Measurements from ENCODE around the gene PCBP3.
"Not testable (repeated sequence)": the region's sequence is repeated elsewhere in the genome, so short reads cannot be mapped to it uniquely, and the experiment has no call there.

Gene PCBP3

GRCh38 chr21:45678790-45679189 lies 35.3 kb downstream of the PCBP3 start:
- not testable (repeated sequence) for DNase-seq (ENCODE audit: low spot score)

- DNase-seq (ENCODE audit: low spot score) = no peak
These were observed 36.7 kb downstream of the PCBP3 start for GRCh38 chr21:45680215-45680614.

DNA sequence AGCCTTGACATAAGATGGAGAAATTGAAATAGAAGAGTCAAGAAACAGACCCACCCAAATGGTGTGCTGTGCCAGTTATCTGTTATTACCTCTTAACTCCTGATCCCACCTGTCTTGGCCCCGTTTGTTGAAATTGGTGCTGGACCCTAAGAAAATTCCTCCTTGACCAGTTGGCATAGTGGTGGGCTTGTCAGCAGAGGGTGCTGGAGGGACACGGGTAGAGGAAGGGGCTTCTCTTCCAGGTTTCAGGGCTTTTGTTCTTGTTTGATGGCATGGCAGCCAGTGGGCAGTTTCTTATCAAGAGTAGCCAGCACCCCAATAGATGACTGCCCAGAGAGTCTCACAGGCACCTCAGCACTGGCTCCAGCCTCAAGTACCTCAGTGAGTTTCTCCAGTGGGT lies 51.6 kb downstream of the PCBP3 start:
- DNase-seq (ENCODE audit: low spot score) = no peak

- no peak for DNase-seq (ENCODE audit: low spot score)
These were observed 55.1 kb downstream of the PCBP3 start for GRCh38 chr21:45698493-45699184.

DNA sequence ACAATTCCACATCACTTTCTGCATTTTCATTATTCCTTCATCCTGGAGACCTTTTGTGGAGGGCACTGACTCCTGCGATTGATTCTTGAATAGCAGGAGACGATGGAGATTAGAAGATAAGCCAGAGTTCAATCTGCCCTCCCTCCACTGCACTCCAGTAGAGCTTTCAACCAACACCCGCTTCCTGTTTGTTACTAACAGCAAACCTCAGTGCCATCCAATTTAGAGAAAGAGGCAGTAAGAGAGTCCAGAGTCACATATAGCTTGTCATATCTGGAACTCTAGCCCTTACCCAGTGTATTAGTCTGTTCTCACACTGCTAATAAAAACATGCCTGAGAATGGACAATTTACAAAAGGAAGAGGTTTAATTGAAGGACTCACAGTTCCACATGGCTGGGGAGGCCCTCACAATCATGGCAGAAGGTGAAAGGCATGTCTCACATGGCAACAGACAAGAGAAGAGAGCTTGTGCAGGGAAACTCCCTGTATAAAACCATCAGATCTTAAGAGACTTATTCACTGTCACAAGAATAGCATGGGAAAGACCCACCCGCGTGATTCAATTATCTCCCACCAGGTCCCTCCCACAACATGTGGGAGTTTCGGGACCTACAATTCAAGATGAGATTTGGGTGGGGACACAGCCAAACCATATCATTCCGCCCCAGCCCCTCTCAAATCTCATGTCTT lies 55.9 kb downstream of the PCBP3 start:
- DNase-seq (ENCODE audit: low spot score) = no peak

- DNase-seq (ENCODE audit: low spot score) = no peak
These were observed 56.4 kb downstream of the PCBP3 start for GRCh38 chr21:45699966-45700365.

- DNase-seq (ENCODE audit: low spot score) = no peak
These were observed 56.9 kb downstream of the PCBP3 start for GRCh38 chr21:45700461-45700860.

GRCh38 chr21:45704311-45705108 lies 61.0 kb downstream of the PCBP3 start:
- DNase-seq (ENCODE audit: low spot score) = no peak

GRCh38 chr21:45706299-45706698 lies 62.8 kb downstream of the PCBP3 start:
- DNase-seq (ENCODE audit: low spot score) = no peak

DNA sequence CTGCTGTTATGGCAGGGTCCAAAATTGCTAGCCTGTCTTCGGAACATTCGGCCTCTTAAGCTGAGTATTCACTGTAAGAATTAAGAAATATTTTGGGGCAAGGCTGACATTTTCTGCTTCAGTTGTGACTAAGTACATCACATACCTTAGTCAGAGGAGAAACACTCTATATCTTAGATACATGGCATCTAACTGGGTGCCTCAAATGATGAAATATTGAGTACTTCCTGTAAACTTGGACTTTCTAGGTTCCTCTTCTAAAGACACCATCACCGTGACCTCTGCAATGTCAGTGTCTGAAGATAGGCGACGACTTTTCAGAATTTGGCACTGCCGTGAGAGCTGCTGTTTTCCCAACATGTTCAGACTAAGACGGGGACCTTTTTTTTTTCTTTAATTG lies 65.6 kb downstream of the PCBP3 start:
- no peak for DNase-seq (ENCODE audit: low spot score)

DNA sequence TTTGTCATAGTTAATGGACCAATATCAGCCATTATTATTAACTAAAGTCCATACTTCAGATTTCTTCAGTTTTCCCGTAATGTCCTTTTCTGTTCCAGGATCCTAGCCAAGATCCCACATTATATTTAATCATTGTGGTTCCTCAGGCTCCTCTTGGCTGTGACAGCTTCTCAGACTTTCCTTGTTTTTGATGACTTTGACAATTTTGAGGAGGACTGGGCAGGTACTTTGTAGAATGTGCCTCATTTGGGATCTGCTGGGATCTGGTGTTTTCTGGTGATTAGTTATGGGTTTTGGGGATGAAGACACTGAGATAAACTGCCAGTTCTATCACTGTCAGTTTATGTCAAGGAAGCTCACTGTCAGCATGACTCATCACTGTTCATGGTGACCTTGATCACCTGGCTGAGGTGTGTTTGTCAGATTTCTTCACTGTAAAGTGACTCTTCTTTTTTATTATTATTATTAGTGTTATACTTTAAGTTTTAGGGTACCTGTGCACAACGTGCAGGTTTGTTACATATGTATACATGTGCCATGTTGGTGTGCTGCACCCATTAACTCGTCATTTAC lies 66.3 kb downstream of the PCBP3 start:
- DNase-seq (ENCODE audit: low spot score) = no peak

DNA sequence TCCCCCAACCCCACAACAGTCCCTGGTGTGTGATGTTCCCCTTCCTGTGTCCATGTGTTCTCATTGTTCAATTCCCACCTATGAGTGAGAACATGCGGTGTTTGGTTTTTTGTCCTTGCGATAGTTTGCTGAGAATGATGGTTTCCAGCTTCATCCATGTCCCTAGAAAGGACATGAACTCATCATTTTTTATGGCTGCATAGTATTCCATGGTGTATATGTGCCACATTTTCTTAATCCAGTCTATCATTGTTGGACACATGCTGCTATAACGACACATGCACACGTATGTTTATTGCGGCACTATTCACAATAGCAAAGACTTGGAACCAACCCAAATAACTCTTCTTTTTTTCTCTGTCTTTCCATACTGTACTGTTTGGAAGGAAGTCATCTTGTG lies 66.8 kb downstream of the PCBP3 start:
- DNase-seq (ENCODE audit: low spot score) = not testable (repeated sequence)

GRCh38 chr21:45713613-45714012 lies 70.1 kb downstream of the PCBP3 start:
- no peak for DNase-seq (ENCODE audit: low spot score)

GRCh38 chr21:45715441-45715840 lies 71.9 kb downstream of the PCBP3 start:
- no peak for DNase-seq (ENCODE audit: low spot score)

DNA sequence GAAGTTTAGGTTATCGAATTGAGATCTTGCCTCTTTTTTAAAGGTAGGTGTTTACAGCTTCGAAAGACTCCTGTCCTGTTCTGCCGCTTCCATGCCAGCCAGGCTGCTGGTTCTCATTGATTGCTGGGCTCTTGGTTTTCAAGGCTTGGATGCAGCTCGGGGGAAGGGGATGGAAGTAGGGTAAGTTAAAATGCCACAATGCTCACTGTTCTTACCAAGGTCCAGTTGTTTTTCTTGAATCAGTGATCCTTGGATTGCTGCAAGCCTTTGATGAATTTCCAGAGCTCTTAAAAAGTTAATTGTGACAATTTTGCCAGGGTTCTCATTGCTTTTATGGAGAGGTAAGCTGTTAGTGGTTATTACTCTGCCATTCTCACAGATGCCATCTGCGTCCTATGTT lies 74.9 kb downstream of the PCBP3 start:
- no peak for DNase-seq (ENCODE audit: low spot score)

- DNase-seq (ENCODE audit: low spot score) = no peak
These were observed 75.8 kb downstream of the PCBP3 start for GRCh38 chr21:45719177-45719802.

DNA sequence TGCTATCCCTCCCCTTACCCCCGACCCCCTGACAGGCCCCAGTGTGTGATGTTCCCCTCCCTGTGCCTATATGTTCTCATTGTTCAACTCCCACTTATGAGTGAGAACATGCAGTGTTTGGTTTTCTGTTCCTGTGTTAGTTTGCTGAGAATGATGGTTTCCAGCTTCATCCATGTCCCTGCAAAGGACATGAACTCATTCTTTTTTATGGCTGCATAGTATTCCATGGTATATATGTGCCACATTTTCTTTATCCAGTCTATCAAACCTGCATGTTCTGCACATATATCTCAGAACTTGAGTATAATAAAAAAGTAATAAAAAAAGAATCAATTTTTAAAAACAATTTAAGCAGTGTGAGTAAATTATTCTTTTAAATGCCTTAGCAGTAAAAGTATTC lies 76.7 kb downstream of the PCBP3 start:
- DNase-seq (ENCODE audit: low spot score) = not testable (repeated sequence)

DNA sequence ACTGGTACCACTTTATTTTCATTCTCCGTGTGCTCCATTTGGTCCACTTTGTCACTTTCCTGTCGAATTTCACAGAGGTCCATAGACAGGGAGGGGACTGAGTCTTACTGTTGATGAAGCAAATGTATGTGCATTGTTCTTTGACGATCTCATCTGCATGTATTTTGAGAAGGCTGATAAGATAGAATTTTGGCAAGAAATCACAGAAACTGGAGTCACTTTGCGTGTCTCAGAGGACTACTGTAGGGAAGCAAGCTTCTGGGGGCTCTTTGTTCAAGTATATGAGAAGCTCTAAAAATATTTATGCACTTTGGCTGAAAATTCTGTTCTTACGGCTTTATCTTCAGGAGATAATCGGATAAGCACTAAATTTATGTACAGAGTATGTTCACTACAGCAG lies 78.1 kb downstream of the PCBP3 start:
- DNase-seq (ENCODE audit: low spot score) = no peak

- DNase-seq (ENCODE audit: low spot score) = no peak
These were observed 79.8 kb downstream of the PCBP3 start for GRCh38 chr21:45723049-45723958.

GRCh38 chr21:45724345-45724961 lies 80.9 kb downstream of the PCBP3 start:
- DNase-seq (ENCODE audit: low spot score) = no peak
